GM23248 (cell line): ENCODE data around the gene RFNG. TPM values are rescaled to one million over a fixed set of nuclear protein-coding genes. Genes with fewer than 3 reads are reported as not detected.

Source experiments
- DNase-seq: peaks from one replicate; pipeline ENCODE4 v3.0.0-alpha.2; 2015
- H2AFZ ChIP-seq: fragments of 200-600 bp; sonication (generic); 2 replicates; pipeline ENCODE4 v1.6.1; 2016; ENCODE audit warnings: antibody characterized with exemption
- H3F3A ChIP-seq: fragments of 200-600 bp; sonication (generic); 2 replicates; pipeline ENCODE4 v1.6.1; 2016; ENCODE audit warnings: mild to moderate bottlenecking, antibody characterized with exemption, mixed run types; ENCODE audit not compliant: insufficient read depth
- H3K27ac ChIP-seq: fragments of 200-600 bp; sonication (generic); 2 replicates; pipeline ENCODE4 v1.5.1; 2016; ENCODE audit warnings: mild to moderate bottlenecking
- H3K27me3 ChIP-seq: fragments of 200-600 bp; sonication (generic); replicated peaks from 2 replicates; pipeline ENCODE4 v1.6.1; 2016; ENCODE audit warnings: mild to moderate bottlenecking; ENCODE audit not compliant: insufficient read depth
- H3K36me3 ChIP-seq: fragments of 200-600 bp; sonication (generic); 2 replicates; pipeline ENCODE4 v1.6.1; 2016; ENCODE audit warnings: low read depth, mild to moderate bottlenecking
- H3K4me1 ChIP-seq: fragments of 200-600 bp; sonication (generic); 2 replicates; pipeline ENCODE4 v1.6.1; 2016; ENCODE audit warnings: mild to moderate bottlenecking; ENCODE audit not compliant: insufficient read depth
- H3K4me2 ChIP-seq: fragments of 200-600 bp; sonication (generic); one replicate; pipeline ENCODE4 v1.6.1; 2016; ENCODE audit warnings: mild to moderate bottlenecking; ENCODE audit not compliant: unreplicated experiment
- H3K4me3 ChIP-seq: fragments of 200-600 bp; sonication (generic); 2 replicates; pipeline ENCODE4 v1.5.1; 2016; ENCODE audit warnings: mild to moderate bottlenecking
- H3K79me2 ChIP-seq: fragments of 200-600 bp; sonication (generic); 2 replicates; pipeline ENCODE4 v1.6.1; 2016; ENCODE audit warnings: mild to moderate bottlenecking; ENCODE audit not compliant: insufficient read depth
- H3K9ac ChIP-seq: fragments of 200-600 bp; sonication (generic); 2 replicates; pipeline ENCODE4 v1.6.1; 2016; ENCODE audit warnings: mild to moderate bottlenecking
- H3K9me2 ChIP-seq: fragments of 200-600 bp; sonication (generic); 2 replicates; pipeline ENCODE4 v1.6.1; 2016; ENCODE audit warnings: mixed run types, mild to moderate bottlenecking, moderate library complexity; ENCODE audit not compliant: insufficient read depth
- H3K9me3 ChIP-seq: fragments of 200-600 bp; sonication (generic); one replicate; pipeline ENCODE4 v1.6.1; 2017; ENCODE audit warnings: low read depth
- H4K20me1 ChIP-seq: fragments of 200-600 bp; sonication (generic); 2 replicates; pipeline ENCODE4 v1.6.0; 2016; ENCODE audit not compliant: insufficient read depth
- EZH2 ChIP-seq: fragments of 200-600 bp; sonication (generic); IDR thresholded peaks from 2 replicates; pipeline ENCODE4 v1.6.1; 2018; ENCODE audit warnings: antibody characterized with exemption, mild to moderate bottlenecking; ENCODE audit not compliant: insufficient read depth, poor library complexity, severe bottlenecking
- EZH2phosphoT487 ChIP-seq: fragments of 200-600 bp; sonication (generic); IDR thresholded peaks from 2 replicates; pipeline ENCODE4 v1.6.1; 2018; ENCODE audit warnings: antibody characterized with exemption, moderate library complexity, mild to moderate bottlenecking, low read depth; ENCODE audit not compliant: insufficient read depth
- WGBS, 2 experiments: methylation state at CpG; one replicate each; pipeline ENCODE4 v1.1.6; 2015 to 2017; ENCODE audit warnings: low lambda C conversion rate in 2 of 2, low coverage in 1 of 2; ENCODE audit errors: missing lambda C conversion rate in 2 of 2; 5-methylcytosine and 5-hydroxymethylcytosine counted together
- in situ Hi-C: fragments of 300-500 bp; cut with MboI; formaldehyde crosslinking; loops from 2 replicates; pipeline ENCODE4 v1.15.0; 2020
- polyA plus RNA-seq: library from polyadenylated mRNA; unstranded; fragments of >200 nt; fragmentation: Nextera tagmentation; extraction: Ambion mirVana; gene quantifications from 2 replicates; pipeline ENCODE4 v1.2.1, GENCODE V29; 2016
- total RNA-seq: library from RNA; depleted of rRNA; stranded (reverse); fragments of >200 nt; shearing (Covaris generic); gene quantifications from 2 replicates; pipeline ENCODE4 v1.2.3, GENCODE V29; 2014

Gene RFNG
- total and polyA plus RNA-seq, 2 experiments from 2014 or later = 11.8 to 59.8 TPM

- H3K9me3 ChIP-seq = no peaks in the 10 kb centered on the region
- peaks cover 10% of the 10 kb centered on the region; the same call in 1 of the 2 replicates for H3K36me3 ChIP-seq
- no peak overlapping the region for H3K9ac ChIP-seq
- 93 to 97% methylated on average over 10 to 17 of the region's 20 CpGs for WGBS, 2 experiments
- H3K9me2 ChIP-seq = no peaks in the 10 kb centered on the region
- no peak for DNase-seq
- H3K4me1 ChIP-seq = no peaks in the 10 kb centered on the region
- no peak overlapping the region for H3K4me2 ChIP-seq
- no peak overlapping the region for H3K27ac ChIP-seq
- H3F3A ChIP-seq = no peaks in the 10 kb centered on the region
- in situ Hi-C loops = no loop called here
- peaks cover 27% of the 10 kb centered on the region for H3K79me2 ChIP-seq
- no peak overlapping the region for H2AFZ ChIP-seq
- no peak for TF ChIP-seq EZH2
- no peak for TF ChIP-seq EZH2phosphoT487
- H3K4me3 ChIP-seq = no peak overlapping the region
- H4K20me1 ChIP-seq = no peaks in the 10 kb centered on the region
- H3K27me3 ChIP-seq = no peaks in the 10 kb centered on the region
Measured at GRCh38 chr17:82092628-82092994, 41.0 kb upstream of the RFNG start.

- whole genome bisulfite sequencing, 2 experiments = 94% methylated on average over 21 to 23 of the region's 23 CpGs
- H3K27ac ChIP-seq = no peak overlapping the region
- H3K9me3 ChIP-seq = no peaks in the 10 kb centered on the region
- in situ Hi-C loops = no loop called here
- H3K4me3 ChIP-seq = no peak overlapping the region
- no peak overlapping the region for H2AFZ ChIP-seq
- no peaks in the 10 kb centered on the region for H3K27me3 ChIP-seq
- peaks cover 22% of the 10 kb centered on the region for H3K79me2 ChIP-seq
- H3K9me2 ChIP-seq = no peaks in the 10 kb centered on the region
- no peaks in the 10 kb centered on the region for H4K20me1 ChIP-seq
- DNase-seq = no peak
- H3K4me2 ChIP-seq = no peak overlapping the region
- H3F3A ChIP-seq = no peaks in the 10 kb centered on the region
- no peak overlapping the region for H3K9ac ChIP-seq
- H3K4me1 ChIP-seq = no peaks in the 10 kb centered on the region
- TF ChIP-seq EZH2phosphoT487 (no peak), EZH2 (no peak)
- peaks cover 10% of the 10 kb centered on the region; the same call in 1 of the 2 replicates for H3K36me3 ChIP-seq
Measured at GRCh38 chr17:82092094-82092586, 40.5 kb upstream of the RFNG start.

DNA sequence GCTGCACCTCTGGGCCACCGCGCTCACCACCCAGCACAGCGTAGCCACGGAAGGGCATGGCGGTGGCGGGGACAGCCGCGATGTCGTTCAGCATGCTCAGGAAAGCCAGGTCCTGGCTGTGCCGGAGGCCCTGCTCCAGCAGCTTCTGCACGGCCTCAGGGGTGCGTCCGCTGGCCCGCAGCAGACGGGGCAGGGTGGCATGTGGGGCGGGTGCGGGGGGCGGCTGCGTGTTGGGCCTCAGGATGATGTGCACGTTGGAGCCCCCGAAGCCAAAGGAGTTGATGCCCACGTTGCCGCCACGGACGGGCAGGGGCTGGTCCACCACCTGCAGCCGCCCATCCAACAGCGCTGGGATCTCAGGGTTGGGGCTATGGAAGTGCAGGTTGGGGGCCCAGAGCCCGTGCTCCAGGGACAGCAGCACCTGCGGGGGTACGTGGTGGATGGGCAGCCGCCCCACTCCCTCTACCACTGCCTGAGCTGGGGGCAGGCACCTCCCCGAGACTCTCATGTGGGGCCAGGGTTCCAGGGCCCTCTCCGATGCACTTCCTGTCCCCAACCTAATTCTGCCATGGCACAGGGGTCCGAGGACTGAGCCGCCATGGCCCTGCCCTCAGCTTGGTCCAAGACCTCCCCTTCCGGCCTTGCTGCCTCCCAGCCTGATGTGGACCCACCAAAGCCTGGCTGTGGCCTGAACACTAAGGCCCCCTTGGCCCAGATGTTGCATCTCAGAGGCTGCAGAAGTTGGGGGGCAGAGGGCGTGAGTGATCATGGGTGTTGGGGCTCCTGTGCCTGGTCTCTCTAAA lies 39.9 kb upstream of the RFNG start:
- Histone ChIP-seq H3K4me1 (no peaks in the 10 kb centered on the region), H3F3A (no peaks in the 10 kb centered on the region), H3K4me2 (no peak overlapping the region), H3K36me3 (peaks cover 10% of the 10 kb centered on the region; the same call in 1 of the 2 replicates), H3K4me3 (no peak overlapping the region), H3K9me3 (no peaks in the 10 kb centered on the region), H3K79me2 (peaks cover 15% of the 10 kb centered on the region), H3K27ac (no peak overlapping the region), H3K9me2 (no peaks in the 10 kb centered on the region), H3K9ac (no peak overlapping the region), H3K27me3 (no peaks in the 10 kb centered on the region), H4K20me1 (no peaks in the 10 kb centered on the region), H2AFZ (no peak overlapping the region)
- TF ChIP-seq EZH2phosphoT487 (no peak), EZH2 (no peak)
- in situ Hi-C loops = no loop called here
- no peak for DNase-seq
- 91 to 96% methylated on average over 28 to 36 of the region's 37 CpGs for WGBS, 2 experiments

DNA sequence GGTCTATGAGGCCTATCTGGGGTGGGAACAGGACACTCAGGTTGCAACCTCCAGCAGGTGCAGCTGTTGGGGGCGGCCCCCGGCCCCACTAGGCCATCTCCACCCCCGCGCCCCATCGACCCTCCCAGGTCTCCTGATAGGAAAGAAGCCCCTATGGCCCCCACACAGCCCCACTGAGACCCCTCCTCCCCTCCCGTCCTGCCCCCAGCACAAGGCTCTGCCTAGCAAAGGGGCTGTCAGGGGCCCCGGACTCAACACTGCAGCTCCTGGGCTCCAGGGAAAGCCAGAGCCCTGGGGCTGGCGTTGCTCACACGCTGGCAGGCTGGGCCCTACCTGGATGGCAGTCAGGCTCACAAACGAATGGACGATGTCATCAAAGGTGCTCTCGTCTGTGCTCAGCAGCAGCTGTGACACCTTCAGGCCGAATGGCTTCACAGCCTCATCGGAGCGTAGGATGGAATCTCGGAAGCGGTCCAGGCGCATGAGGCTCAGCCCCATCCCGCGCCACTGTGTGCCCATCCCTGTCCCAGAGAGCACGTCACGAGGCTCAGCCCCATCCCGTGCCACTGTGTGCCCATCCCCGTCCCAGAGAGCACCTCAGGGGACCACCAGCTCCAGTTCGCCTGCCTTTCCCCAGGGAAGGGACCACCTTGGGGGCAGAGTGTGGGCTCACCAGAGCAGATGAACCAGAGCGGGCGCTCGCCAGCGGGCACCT lies 39.1 kb upstream of the RFNG start:
- Histone ChIP-seq H3K4me1 (no peaks in the 10 kb centered on the region), H2AFZ (no peak overlapping the region), H3K36me3 (peaks cover 10% of the 10 kb centered on the region; the same call in 1 of the 2 replicates), H3F3A (no peaks in the 10 kb centered on the region), H3K27me3 (no peaks in the 10 kb centered on the region), H3K9ac (no peak overlapping the region), H3K4me3 (no peak overlapping the region), H3K9me3 (no peaks in the 10 kb centered on the region), H3K79me2 (peaks cover 8% of the 10 kb centered on the region), H3K9me2 (no peaks in the 10 kb centered on the region), H4K20me1 (no peaks in the 10 kb centered on the region), H3K4me2 (no peak overlapping the region), H3K27ac (no peak overlapping the region)
- WGBS, 2 experiments = 92 to 96% methylated on average over 21 to 29 of the region's 29 CpGs
- DNase-seq = no peak
- no peak for TF ChIP-seq EZH2phosphoT487
- no peak for TF ChIP-seq EZH2
- in situ Hi-C loops = no loop called here
